Heart right ventricle (tissue), 16 donors: Measurements from ENCODE around the gene FAM120B. TPM values are rescaled to one million over a fixed set of nuclear protein-coding genes. Genes with fewer than 3 reads are reported as not detected.

Experiments used
- ATAC-seq, 8 donors: fragments of 200-7000 bp; cut with Tn5 transposase; one replicate each; pipeline ENCODE4 v1.9.1; 2020; ENCODE audit warnings: mild to moderate bottlenecking in 8 of 8, moderate library complexity in 8 of 8, moderate number of reproducible peaks in 1 of 8
- DNase-seq, 2 donors: peaks; one replicate each; pipeline ENCODE4 v3.0.0-alpha.2; 2020
- H3K27ac ChIP-seq, 10 donors: fragments of 200-600 bp; sonication (generic) in 2 of 10; one replicate each; pipeline versions ENCODE4 v1.5.0 to v1.8.0; 2020 to 2022; ENCODE audit warnings: mild to moderate bottlenecking in 3 of 10
- H3K27me3 ChIP-seq, 7 donors: fragments of 200-600 bp; one replicate each; pipeline ENCODE4 v1.8.0; 2021 to 2022; ENCODE audit warnings: mild to moderate bottlenecking in 2 of 7
- H3K36me3 ChIP-seq, 9 donors: fragments of 200-600 bp; sonication (generic) in 1 of 9; one replicate each; pipeline versions ENCODE4 v1.5.0 to v1.8.0; 2020 to 2022; ENCODE audit warnings: mild to moderate bottlenecking in 2 of 9
- H3K4me1 ChIP-seq, 9 donors: fragments of 200-600 bp; sonication (generic) in 1 of 9; one replicate each; pipeline versions ENCODE4 v1.5.0 to v1.8.0; 2020 to 2022; ENCODE audit warnings: mild to moderate bottlenecking in 4 of 9
- H3K4me3 ChIP-seq, 10 donors: fragments of 200-600 bp; sonication (generic) in 2 of 10; one replicate each; pipeline versions ENCODE4 v1.5.0 to v1.8.0; 2020 to 2022; ENCODE audit warnings: mild to moderate bottlenecking in 7 of 10, moderate library complexity in 2 of 10
- H3K9me3 ChIP-seq, 11 donors: fragments of 200-600 bp in 10 of 11; sonication (generic) in 2 of 11; one replicate each; pipeline versions ENCODE4 v1.5.0 to v1.8.0; 2013 to 2022; ENCODE audit warnings: mild to moderate bottlenecking in 2 of 11, control low read depth in 1 of 11, moderate library complexity in 1 of 11
- WGBS, 2 donors: extraction: QIAGEN DNeasy Blood & Tissue Kit; methylation state at CpG; one replicate each; pipeline ENCODE4 v1.1.7; 2013; ENCODE audit warnings: inconsistent platforms in 1 of 2; 5-methylcytosine and 5-hydroxymethylcytosine counted together
- intact Hi-C, 10 donors: fragments of 100-400 bp; cut with DNase I; formaldehyde crosslinking; loops; one replicate each; pipeline versions ENCODE4 v1.11.1 to v1.14.2; 2022
- polyA plus RNA-seq, 2 donors: library from polyadenylated mRNA; stranded (reverse); fragments of 200-250 nt; gene quantifications; one replicate each; pipeline ENCODE4 v1.2.3, GENCODE V29; 2013
- total RNA-seq, 10 donors: library from RNA; stranded (reverse); fragmentation: NEBNext Ultra II Directional in 3 of 10; extraction: Animal tissue kit (Norgen Biotek cat#: 25700) in 3 of 10; gene quantifications; one replicate each; pipeline versions ENCODE4 v1.2.1 to v1.2.4, GENCODE V29; 2021 to 2023
- TF ChIP-seq, protein P1 (sequence below), 9 donors: fragments of 200-600 bp; sonication (generic) in 2 of 9; IDR thresholded peaks; one replicate each; pipeline versions ENCODE4 v1.5.0 to v1.8.0; 2021 to 2022; ENCODE audit warnings: antibody characterized with exemption in 9 of 9, mild to moderate bottlenecking in 5 of 9, moderate library complexity in 1 of 9
- donor health status: Arrhythmogenic right ventricular cardiomyopathy.
- donor health status: ischemic (EF 13 %, LVEDD 7.1; RV severe dilation, severe dysfunction).
- donor health status: healthy with polysubstance abuse.
- donor health status: DM: no; HTN: yes; CAD: no.
- donor health status: DM: no; HTN: no; CAD: no.
- donor health status: ischemic (EF 25% LVEDD 6.9; RV normal size, moderate dysfunction).
- donor health status: ischemic (EF 25% LVEDD 5.7; RV mildly dilated, moderate dysfunction).
- donor health status: healthy.
- donor health status: DM: yes; HTN: yes; CAD: no.
- donor health status: Ischemic cardiomyopathy.
- donor health status: ischemic (EF 35%, LVEDD 5.7; RV mildly dilated, moderate dysfunction).
- donor health status: nonischemic (EF 11% LVEDD 7.7; RV severe dilation, severe dysfunction).
- donor health status: DM: yes; HTN: yes; CAD: no.
- donor health status: PGD.
- donor health status: ischemic (EF 29% LVEDD 5.4; RV normal size, mild dysfunction).
- donor health status: nonischemic (EF 23%, LVEDD 6.1; RV moderate dilation, normal function).

FAM120B gene
- total and polyA plus RNA-seq, 12 donors, result 7.7 to 31.0 (median 23.9) TPM

DNA sequence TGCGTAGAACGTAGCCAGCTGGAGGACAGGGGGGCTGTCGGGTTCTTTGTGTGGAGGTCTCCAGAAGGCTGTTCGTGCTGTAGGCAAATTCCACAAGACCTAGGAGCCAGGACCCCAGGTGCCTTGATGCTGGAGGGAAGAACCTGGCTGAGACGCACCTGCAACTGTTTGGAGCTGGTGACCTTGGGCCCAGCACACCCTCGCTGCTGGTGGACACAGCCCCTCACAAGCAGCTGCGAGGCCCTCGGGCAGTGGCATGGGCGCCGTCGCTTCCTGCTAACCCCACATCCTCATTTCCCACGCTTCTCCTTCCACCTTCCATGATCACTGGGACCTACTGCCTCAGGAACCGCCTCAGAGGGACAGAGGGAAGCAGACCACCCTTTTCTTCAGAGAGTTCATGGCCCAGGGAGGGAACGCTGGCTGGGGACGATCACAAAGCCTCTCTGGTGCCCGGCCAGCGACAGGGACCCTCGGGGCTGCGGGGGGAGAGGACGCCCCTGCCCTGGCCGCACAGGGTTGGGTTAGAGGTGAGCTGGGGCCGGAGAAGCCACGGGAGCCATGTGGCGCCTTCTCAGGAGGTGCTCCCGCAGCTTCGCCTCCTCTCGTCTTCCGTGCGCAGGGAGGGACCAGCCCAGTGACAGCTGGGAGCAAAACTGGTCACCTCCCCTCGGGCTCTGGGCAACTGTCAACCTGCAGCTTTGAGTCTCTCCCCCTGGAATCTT, 34.1 kb upstream of the FAM120B start:
- Histone ChIP-seq H3K27ac (peak overlapping the region in 1 of 10 donors; percentile 56), H3K9me3 (no peaks in the 10 kb centered on the region), H3K4me3 (peak overlapping the region in 4 of 10 donors; percentile 11 to 49 (median 18)), H3K4me1 (peaks cover 6 to 40% (median 32%) of the 10 kb centered on the region in 9 donors), H3K36me3 (no peaks in the 10 kb centered on the region), H3K27me3 (no peaks in the 10 kb centered on the region)
- intact Hi-C loops, result loop anchor here in 2 of 10 donors (10.0 kb wide), 2 partner anchors 108 to 128 kb away; no protein-coding TSS in a partner anchor
- ATAC-seq, result no peak
- TF ChIP-seq, protein P1, sequence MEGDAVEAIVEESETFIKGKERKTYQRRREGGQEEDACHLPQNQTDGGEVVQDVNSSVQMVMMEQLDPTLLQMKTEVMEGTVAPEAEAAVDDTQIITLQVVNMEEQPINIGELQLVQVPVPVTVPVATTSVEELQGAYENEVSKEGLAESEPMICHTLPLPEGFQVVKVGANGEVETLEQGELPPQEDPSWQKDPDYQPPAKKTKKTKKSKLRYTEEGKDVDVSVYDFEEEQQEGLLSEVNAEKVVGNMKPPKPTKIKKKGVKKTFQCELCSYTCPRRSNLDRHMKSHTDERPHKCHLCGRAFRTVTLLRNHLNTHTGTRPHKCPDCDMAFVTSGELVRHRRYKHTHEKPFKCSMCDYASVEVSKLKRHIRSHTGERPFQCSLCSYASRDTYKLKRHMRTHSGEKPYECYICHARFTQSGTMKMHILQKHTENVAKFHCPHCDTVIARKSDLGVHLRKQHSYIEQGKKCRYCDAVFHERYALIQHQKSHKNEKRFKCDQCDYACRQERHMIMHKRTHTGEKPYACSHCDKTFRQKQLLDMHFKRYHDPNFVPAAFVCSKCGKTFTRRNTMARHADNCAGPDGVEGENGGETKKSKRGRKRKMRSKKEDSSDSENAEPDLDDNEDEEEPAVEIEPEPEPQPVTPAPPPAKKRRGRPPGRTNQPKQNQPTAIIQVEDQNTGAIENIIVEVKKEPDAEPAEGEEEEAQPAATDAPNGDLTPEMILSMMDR (IDR thresholded peaks at IDR 0.05), result no peak
- no peak for DNase-seq
- WGBS, 2 donors, result 89 to 90% methylated on average over 30 of the region's 30 CpGs

- WGBS, 2 donors, result 94 to 97% methylated on average over 23 of the region's 23 CpGs
- Histone ChIP-seq H3K27ac (no peak overlapping the region), H3K9me3 (no peaks in the 10 kb centered on the region), H3K4me1 (peaks cover 6 to 47% (median 39%) of the 10 kb centered on the region in 9 donors), H3K4me3 (no peak overlapping the region), H3K27me3 (no peaks in the 10 kb centered on the region), H3K36me3 (no peaks in the 10 kb centered on the region)
- intact Hi-C loops, result loop anchor here in 2 of 10 donors (10.0 kb wide), 2 partner anchors 108 to 128 kb away; no protein-coding TSS in a partner anchor
- ATAC-seq (no peak), DNase-seq (no peak)
- TF ChIP-seq, protein P1 (IDR thresholded peaks at IDR 0.05), result no peak
Observed at GRCh38 chr6:170273191-170273590, 33.4 kb upstream of the FAM120B start.

DNA sequence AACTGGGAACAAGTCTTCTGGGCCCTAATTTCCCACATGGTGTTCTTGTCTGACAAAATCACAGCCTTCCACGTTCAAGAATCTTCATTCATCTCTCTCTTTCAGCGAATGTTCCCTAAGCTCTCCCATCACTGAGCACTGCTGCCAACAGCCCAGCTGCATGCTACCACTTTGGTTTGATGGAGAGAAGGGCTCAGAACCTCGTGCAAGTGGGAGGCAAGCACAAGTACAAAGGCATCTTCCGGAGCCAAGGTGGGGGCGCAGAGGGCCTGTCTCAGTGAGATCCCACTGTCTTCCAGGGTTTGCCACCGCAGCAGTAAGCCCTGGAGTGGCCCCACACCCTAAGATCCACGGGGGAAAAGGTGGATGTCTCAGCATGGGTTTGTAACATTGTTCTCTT, 32.9 kb upstream of the FAM120B start:
- H3K27ac ChIP-seq, result no peak overlapping the region
- intact Hi-C loops, result loop anchor here in 2 of 10 donors (10.0 kb wide), 2 partner anchors 109 to 129 kb away; no protein-coding TSS in a partner anchor
- no peaks in the 10 kb centered on the region for H3K36me3 ChIP-seq
- no peaks in the 10 kb centered on the region for H3K27me3 ChIP-seq
- DNase-seq (no peak), ATAC-seq (no peak)
- TF ChIP-seq, protein P1 (IDR thresholded peaks at IDR 0.05), result no peak
- WGBS, 2 donors, result 79 to 82% methylated on average over 7 of the region's 7 CpGs
- H3K9me3 ChIP-seq, result no peaks in the 10 kb centered on the region
- H3K4me3 ChIP-seq, result no peak overlapping the region
- peaks cover 6 to 52% (median 44%) of the 10 kb centered on the region in 9 donors for H3K4me1 ChIP-seq

DNA sequence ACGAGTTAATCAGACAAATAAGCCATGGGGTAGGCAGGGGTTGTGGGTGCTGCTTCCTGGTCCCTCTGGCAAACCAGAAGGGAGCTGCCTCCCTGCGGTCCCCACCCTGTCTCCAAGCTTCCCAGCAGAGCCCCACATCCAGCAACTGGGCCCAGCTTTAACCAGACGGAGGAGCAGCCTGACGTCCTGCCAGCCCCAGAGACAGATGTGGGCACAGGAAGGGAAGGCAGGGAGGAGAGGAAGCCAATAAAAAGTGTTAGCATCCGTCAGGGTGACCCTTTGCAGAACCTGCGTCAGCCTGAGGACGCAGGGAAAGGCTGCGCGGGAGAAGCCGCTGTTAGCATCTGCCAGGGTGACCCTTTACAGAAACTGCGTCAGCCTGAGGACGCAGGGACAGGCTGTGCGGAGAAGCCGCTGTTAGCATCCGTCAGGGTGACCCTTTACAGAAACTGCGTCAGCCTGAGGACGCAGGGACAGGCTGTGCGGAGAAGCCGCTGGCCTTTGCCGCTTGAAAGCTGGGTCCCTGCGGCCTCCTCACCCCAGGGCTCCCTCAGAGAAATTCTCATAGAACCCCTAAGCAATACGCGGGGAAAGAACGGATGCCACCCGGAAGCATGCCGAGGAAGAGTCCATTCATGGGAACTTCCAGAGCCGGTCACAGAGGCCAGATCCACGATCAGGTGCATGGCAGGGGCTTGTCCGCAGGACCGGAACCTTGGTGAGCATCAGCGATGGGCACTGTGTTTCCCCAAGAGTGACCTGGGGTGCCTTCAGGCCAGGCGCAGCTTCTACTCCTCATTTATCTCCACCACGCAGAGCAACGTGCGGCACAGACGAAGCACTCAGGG, 31.6 kb upstream of the FAM120B start:
- TF ChIP-seq, protein P1 (IDR thresholded peaks at IDR 0.05), result no peak
- ATAC-seq (peak in 1 of 8 donors; percentile 4), DNase-seq (no peak)
- no peak overlapping the region for H3K4me3 ChIP-seq
- H3K4me1 ChIP-seq, result peaks cover 6 to 61% (median 49%) of the 10 kb centered on the region in 9 donors
- no peaks in the 10 kb centered on the region for H3K9me3 ChIP-seq
- 79 to 85% methylated on average over 36 of the region's 36 CpGs for WGBS, 2 donors
- H3K27ac ChIP-seq, result no peak overlapping the region
- H3K27me3 ChIP-seq, result no peaks in the 10 kb centered on the region
- intact Hi-C loops, result loop anchor here in 3 of 10 donors (5.0 to 10.0 kb wide), 3 partner anchors 110 to 263 kb away; no protein-coding TSS in a partner anchor
- H3K36me3 ChIP-seq, result no peaks in the 10 kb centered on the region
